Measurements from ENCODE around the gene GRAMD2A.

GRAMD2A gene

GRCh38 chr15:72237853-72238224 lies 40.3 kb upstream of the GRAMD2A start:
- Histone ChIP-seq H3K4me1 (ENCODE audit: control insufficient read depth, insufficient read depth, low read length) (peaks cover 16% of the 10 kb centered on the region), H3K27ac (ENCODE audit: extremely low read depth, low read depth, low read length) (peak overlapping the region; percentile 37; the same call in 1 of the 2 replicates), H3K36me3 (ENCODE audit: control insufficient read depth in 2 of 2, insufficient read depth in 1 of 2, low read length in 2 of 2) (peaks cover 15 to 32% of the 10 kb centered on the region in 2 experiments), H3K4me3 (ENCODE audit: low read depth, low read length) (no peak overlapping the region), H3K9me3 (ENCODE audit: control insufficient read depth, insufficient read depth, low read depth, low read length) (no peaks in the 10 kb centered on the region)
- TF ChIP-seq ZBTB10 (tag by site-specific recombination; IDR thresholded peaks at IDR 0.05) (no peak), WT1 (tag by site-specific recombination; IDR thresholded peaks at IDR 0.05) (no peak), ZNF488 (tag by site-specific recombination; IDR thresholded peaks at IDR 0.05) (no peak), ZNF449 (tag by site-specific recombination; IDR thresholded peaks at IDR 0.05) (no peak; the same call in 1 of the 2 replicates), ZNF335 (tag by site-specific recombination; conservative IDR thresholded peaks at IDR 0.05) (peak; percentile 67), ZBTB1 (tag by site-specific recombination; IDR thresholded peaks at IDR 0.05) (no peak), SP3 (tag by site-specific recombination; IDR thresholded peaks at IDR 0.05) (0 out of 2 replicates have a peak, but pooled peaks have one; percentile 1), ZNF837 (tag by site-specific recombination; IDR thresholded peaks at IDR 0.05) (no peak), REST (tag by site-specific recombination; IDR thresholded peaks at IDR 0.05) (no peak), ZNF214 (tag by site-specific recombination; IDR thresholded peaks at IDR 0.05; ENCODE audit: borderline replicate concordance) (no peak), SCRT2 (tag by site-specific recombination; IDR thresholded peaks at IDR 0.05) (peak; percentile 62), BCL11A (tag by site-specific recombination; IDR thresholded peaks at IDR 0.05; ENCODE audit: low read depth) (no peak), TRIM28 (IDR thresholded peaks at IDR 0.05; ENCODE audit: borderline replicate concordance, low read length) (no peak)
- ChIA-PET POLR2A (interaction anchor here (1.4 to 6.9 kb wide), 2 partner anchors 7 to 11 kb away, joined by 6 to 66 read pairs; partner anchors contain the start of gene PKM), CTCF (interaction anchor here (0.7 to 2.1 kb wide), 3 partner anchors 11 to 1020 kb away, joined by 3 to 10 read pairs (median 3); no protein-coding TSS in a partner anchor)

- Histone ChIP-seq H3K4me3 (ENCODE audit: low read depth, low read length) (no peak overlapping the region), H3K9me3 (ENCODE audit: control insufficient read depth, insufficient read depth, low read depth, low read length) (no peaks in the 10 kb centered on the region), H3K4me1 (ENCODE audit: control insufficient read depth, insufficient read depth, low read length) (peaks cover 17% of the 10 kb centered on the region), H3K36me3 (ENCODE audit: control insufficient read depth in 2 of 2, insufficient read depth in 1 of 2, low read length in 2 of 2) (peaks cover 12 to 26% of the 10 kb centered on the region in 2 experiments), H3K27ac (ENCODE audit: extremely low read depth, low read depth, low read length) (peak overlapping the region; percentile 35; the same call in 1 of the 2 replicates)
- POLR2A ChIA-PET = interaction anchor here (0.6 to 6.9 kb wide), 4 partner anchors 6 to 25 kb away, joined by 3 to 66 read pairs (median 4); partner anchors contain the start of gene PKM
- CTCF ChIA-PET = interaction anchor here (0.7 to 2.1 kb wide), 4 partner anchors 10 to 1021 kb away, joined by 3 to 10 read pairs (median 3); no protein-coding TSS in a partner anchor
- TF ChIP-seq ZXDB (tag by site-specific recombination; IDR thresholded peaks at IDR 0.05) (peak; percentile 77), ZNF791 (tag by site-specific recombination; IDR thresholded peaks at IDR 0.05) (no peak), SP3 (tag by site-specific recombination; IDR thresholded peaks at IDR 0.05) (peak; percentile 58; the same call in 1 of the 2 replicates), ZNF629 (tag by site-specific recombination; IDR thresholded peaks at IDR 0.05) (peak; percentile 72), SALL2 (tag by site-specific recombination; IDR thresholded peaks at IDR 0.05; ENCODE audit: borderline replicate concordance) (no peak), ZNF510 (tag by site-specific recombination; IDR thresholded peaks at IDR 0.05; ENCODE audit: insufficient replicate concordance) (no peak), ZNF146 (tag by site-specific recombination; IDR thresholded peaks at IDR 0.05) (no peak), ZNF121 (tag by site-specific recombination; IDR thresholded peaks at IDR 0.05) (no peak), ZNF423 (tag by site-specific recombination; IDR thresholded peaks at IDR 0.05) (no peak), ZNF513 (tag by site-specific recombination; IDR thresholded peaks at IDR 0.05) (no peak), GLI4 (tag by site-specific recombination; IDR thresholded peaks at IDR 0.05) (no peak), ZNF433 (tag by site-specific recombination; IDR thresholded peaks at IDR 0.05; ENCODE audit: low read depth) (no peak)
Observed at GRCh38 chr15:72237029-72237852, 39.7 kb upstream of the GRAMD2A start.

Measured in HEK293 (cell line).